Thyroid gland (tissue), 4 donors: ENCODE measurements around the gene SUGCT. TPM values are rescaled to one million over a fixed set of nuclear protein-coding genes. Genes with fewer than 3 reads are reported as not detected.

Source experiments
- DNase-seq, 2 donors: peaks; one replicate each; pipeline ENCODE4 v3.0.0-alpha.2; 2019
- H3K27ac ChIP-seq, 3 donors: fragments of 200-600 bp; sonication (generic); 1 replicate in 2 of 3; 2 replicates in 1 of 3; pipeline ENCODE4 v1.5.1; 2016 to 2019; ENCODE audit warnings: mild to moderate bottlenecking in 1 of 3, moderate library complexity in 1 of 3
- H3K27me3 ChIP-seq: fragments of 200-600 bp; sonication (generic); one replicate; pipeline ENCODE4 v1.5.1; 2019
- H3K36me3 ChIP-seq, 2 donors: fragments of 200-600 bp; sonication (generic); one replicate each; pipeline ENCODE4 v1.5.1; 2016 to 2019
- H3K4me1 ChIP-seq, 2 donors: fragments of 200-600 bp; sonication (generic); one replicate each; pipeline ENCODE4 v1.5.1; 2017 to 2019
- H3K4me3 ChIP-seq, 3 donors: fragments of 200-600 bp; sonication (generic); replicated peaks in 1 of 3; 1 replicate in 2 of 3; 2 replicates in 1 of 3; pipeline ENCODE4 v1.5.1; 2016; ENCODE audit warnings: mild to moderate bottlenecking in 1 of 3
- H3K9me3 ChIP-seq: fragments of 200-600 bp; sonication (generic); one replicate; pipeline ENCODE4 v1.5.1; 2017
- POLR2A ChIP-seq, 2 donors: fragments of 450-650 bp; IDR thresholded peaks; one replicate each; pipeline ENCODE4 v1.6.1; 2017; ENCODE audit warnings: antibody characterized with exemption in 2 of 2, mild to moderate bottlenecking in 2 of 2, moderate library complexity in 1 of 2
- WGBS, 2 donors: methylation state at CpG; one replicate each; pipeline ENCODE4 v1.1.5; 2017; 5-methylcytosine and 5-hydroxymethylcytosine counted together
- intact Hi-C: fragments of 100-400 bp; cut with DNase I; formaldehyde crosslinking; loops from one replicate; pipeline ENCODE4 v1.15.1; 2023
- total RNA-seq, 4 donors: library from RNA; depleted of rRNA; stranded (reverse); fragments of >200 nt; gene quantifications; one replicate each; pipeline ENCODE4 v1.2.3, GENCODE V29; 2016
- TF ChIP-seq, protein P1 (sequence below), 6 experiments: fragments of 200-600 bp in 3 of 6; fragments of 450-650 bp in 3 of 6; sonication (generic) in 3 of 6; IDR thresholded peaks; one replicate each; pipeline ENCODE4 v1.5.1; 2016 to 2019; ENCODE audit warnings: antibody characterized with exemption in 6 of 6, mild to moderate bottlenecking in 2 of 6, inconsistent platforms in 1 of 6, moderate library complexity in 1 of 6

The SUGCT gene
- total RNA-seq, 4 donors from 2014 or later = 1.3 to 15.2 (median 3.2) TPM

DNA sequence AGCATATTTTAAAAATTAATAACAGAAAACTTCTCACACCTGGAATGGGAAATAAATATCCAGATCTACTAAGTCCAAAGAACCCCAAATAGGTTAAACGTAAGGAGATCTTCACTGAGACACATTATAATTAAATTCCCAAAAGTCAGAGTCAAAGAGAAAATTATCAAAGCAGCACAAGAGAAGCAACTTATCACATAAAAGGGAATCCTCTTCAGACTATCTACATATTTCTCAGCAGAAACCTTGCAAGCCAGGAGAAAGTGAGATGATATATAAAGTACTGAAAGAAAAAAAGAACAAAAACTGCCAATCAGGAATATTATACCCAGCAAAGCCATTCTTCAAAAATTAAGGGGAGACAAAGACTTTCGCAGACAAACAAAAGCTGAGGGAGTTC is 756.4 kb downstream of the SUGCT start:
- H3K27ac ChIP-seq = no peak overlapping the region
- 95 to 96% methylated on average over 2 of the region's 2 CpGs for WGBS, 2 donors
- TF ChIP-seq, protein P1, sequence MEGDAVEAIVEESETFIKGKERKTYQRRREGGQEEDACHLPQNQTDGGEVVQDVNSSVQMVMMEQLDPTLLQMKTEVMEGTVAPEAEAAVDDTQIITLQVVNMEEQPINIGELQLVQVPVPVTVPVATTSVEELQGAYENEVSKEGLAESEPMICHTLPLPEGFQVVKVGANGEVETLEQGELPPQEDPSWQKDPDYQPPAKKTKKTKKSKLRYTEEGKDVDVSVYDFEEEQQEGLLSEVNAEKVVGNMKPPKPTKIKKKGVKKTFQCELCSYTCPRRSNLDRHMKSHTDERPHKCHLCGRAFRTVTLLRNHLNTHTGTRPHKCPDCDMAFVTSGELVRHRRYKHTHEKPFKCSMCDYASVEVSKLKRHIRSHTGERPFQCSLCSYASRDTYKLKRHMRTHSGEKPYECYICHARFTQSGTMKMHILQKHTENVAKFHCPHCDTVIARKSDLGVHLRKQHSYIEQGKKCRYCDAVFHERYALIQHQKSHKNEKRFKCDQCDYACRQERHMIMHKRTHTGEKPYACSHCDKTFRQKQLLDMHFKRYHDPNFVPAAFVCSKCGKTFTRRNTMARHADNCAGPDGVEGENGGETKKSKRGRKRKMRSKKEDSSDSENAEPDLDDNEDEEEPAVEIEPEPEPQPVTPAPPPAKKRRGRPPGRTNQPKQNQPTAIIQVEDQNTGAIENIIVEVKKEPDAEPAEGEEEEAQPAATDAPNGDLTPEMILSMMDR (IDR thresholded peaks at IDR 0.05) = no peak
- no peak for TF ChIP-seq POLR2A (IDR thresholded peaks at IDR 0.05)
- H3K27me3 ChIP-seq = no peaks in the 10 kb centered on the region
- no peak overlapping the region for H3K4me3 ChIP-seq
- no peak for DNase-seq
- H3K36me3 ChIP-seq = no peaks in the 10 kb centered on the region
- H3K4me1 ChIP-seq = no peaks in the 10 kb centered on the region
- no peaks in the 10 kb centered on the region for H3K9me3 ChIP-seq
- intact Hi-C loops = no loop called here

DNA sequence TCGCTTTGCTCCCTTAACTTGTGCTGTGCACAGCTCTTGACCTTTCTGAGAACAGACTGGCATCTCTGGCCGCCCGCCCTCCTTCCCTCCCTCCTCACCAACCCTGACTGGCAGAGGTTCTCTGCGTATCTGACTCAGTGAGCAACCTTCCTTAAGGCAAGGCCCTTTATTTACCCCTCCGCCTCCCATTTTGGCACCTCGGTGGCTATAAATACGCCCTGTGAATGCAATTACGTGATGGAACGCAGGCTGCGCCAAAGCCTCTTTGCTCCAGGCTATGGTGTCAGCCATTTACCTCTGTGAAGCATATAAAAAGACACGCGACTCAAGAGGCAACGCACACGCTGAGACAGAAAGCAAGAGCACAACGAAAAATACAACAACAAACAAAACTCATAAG is 764.3 kb downstream of the SUGCT start:
- no peak for DNase-seq
- Histone ChIP-seq H3K27ac (no peak overlapping the region), H3K4me1 (no peaks in the 10 kb centered on the region), H3K27me3 (no peaks in the 10 kb centered on the region), H3K9me3 (no peaks in the 10 kb centered on the region), H3K4me3 (no peak overlapping the region), H3K36me3 (no peaks in the 10 kb centered on the region)
- TF ChIP-seq, protein P1 (IDR thresholded peaks at IDR 0.05) = no peak
- no peak for TF ChIP-seq POLR2A (IDR thresholded peaks at IDR 0.05)
- intact Hi-C loops = no loop called here
- 93% methylated on average over 15 of the region's 15 CpGs for WGBS, 2 donors

DNA sequence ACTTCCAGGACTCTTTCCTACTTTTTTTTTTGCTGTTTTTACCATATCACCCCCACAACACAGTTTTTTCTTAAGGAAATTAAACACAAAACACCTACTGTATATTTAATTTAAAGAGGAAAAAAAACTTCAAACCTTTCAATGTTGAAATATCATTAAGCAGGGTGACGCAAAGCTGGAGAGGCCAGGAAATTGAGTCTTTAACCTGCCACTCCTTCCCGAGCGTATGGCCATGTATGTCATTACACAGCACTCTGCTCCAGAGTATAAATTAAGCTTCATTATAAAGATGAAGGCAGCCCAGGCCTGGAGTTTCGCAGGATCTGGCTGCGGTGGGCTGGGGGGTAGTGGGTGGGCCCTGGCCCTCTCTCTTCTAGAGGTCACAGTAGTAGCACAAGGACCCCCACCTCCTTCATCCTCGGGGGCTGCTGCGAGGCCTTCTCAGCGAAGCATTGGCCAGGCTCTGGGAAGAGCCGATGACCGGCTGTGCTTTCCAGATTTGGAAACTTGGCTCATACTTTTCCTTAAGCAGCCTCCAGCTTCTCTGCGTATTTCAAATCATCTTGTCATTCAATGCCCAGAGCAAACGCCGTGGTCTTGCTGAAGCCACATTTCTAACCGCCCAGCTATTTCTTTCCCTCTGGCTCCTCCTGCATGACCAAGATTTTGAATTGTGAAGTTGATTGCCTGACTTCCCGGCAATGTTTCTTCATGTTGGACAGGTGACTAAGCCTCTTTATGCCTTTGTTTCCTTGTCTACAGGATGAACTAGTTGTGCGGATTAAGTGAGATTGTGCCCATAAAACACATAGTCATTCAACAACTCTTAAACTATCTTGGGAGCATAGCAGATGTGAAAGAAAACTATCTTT is 765.1 kb downstream of the SUGCT start:
- H3K4me1 ChIP-seq = no peaks in the 10 kb centered on the region
- no peaks in the 10 kb centered on the region for H3K36me3 ChIP-seq
- H3K9me3 ChIP-seq = no peaks in the 10 kb centered on the region
- no peak for DNase-seq
- TF ChIP-seq POLR2A (IDR thresholded peaks at IDR 0.05) = no peak
- TF ChIP-seq, protein P1 (IDR thresholded peaks at IDR 0.05) = no peak
- H3K4me3 ChIP-seq = no peak overlapping the region
- no peaks in the 10 kb centered on the region for H3K27me3 ChIP-seq
- no peak overlapping the region for H3K27ac ChIP-seq
- 89 to 92% methylated on average over 16 of the region's 16 CpGs for WGBS, 2 donors
- intact Hi-C loops = no loop called here

DNA sequence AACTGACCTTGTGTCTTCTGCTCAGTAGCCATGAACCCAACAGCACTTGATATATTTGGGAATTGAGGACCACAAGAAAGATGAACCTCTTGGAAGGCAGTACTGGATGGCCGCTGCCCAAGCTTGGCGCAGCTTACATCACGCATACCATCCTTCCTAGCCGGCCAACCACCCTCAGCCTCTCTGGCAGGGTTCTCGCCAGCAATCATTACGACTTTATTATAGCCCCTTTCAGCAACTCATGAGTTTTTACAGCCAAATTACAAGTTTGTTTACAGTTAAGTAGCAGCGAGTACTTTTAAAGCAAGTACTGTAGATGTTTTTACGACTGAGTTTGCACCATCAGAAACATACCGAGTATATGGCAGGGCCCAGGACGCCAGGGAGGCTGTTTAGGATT is 769.1 kb downstream of the SUGCT start:
- Histone ChIP-seq H3K9me3 (no peaks in the 10 kb centered on the region), H3K27ac (no peak overlapping the region), H3K4me3 (no peak overlapping the region), H3K36me3 (no peaks in the 10 kb centered on the region), H3K4me1 (no peaks in the 10 kb centered on the region), H3K27me3 (no peaks in the 10 kb centered on the region)
- TF ChIP-seq, protein P1 (IDR thresholded peaks at IDR 0.05) = no peak
- TF ChIP-seq POLR2A (IDR thresholded peaks at IDR 0.05) = no peak
- intact Hi-C loops = no loop called here
- no peak for DNase-seq
- WGBS, 2 donors = 93 to 95% methylated on average over 10 of the region's 10 CpGs

DNA sequence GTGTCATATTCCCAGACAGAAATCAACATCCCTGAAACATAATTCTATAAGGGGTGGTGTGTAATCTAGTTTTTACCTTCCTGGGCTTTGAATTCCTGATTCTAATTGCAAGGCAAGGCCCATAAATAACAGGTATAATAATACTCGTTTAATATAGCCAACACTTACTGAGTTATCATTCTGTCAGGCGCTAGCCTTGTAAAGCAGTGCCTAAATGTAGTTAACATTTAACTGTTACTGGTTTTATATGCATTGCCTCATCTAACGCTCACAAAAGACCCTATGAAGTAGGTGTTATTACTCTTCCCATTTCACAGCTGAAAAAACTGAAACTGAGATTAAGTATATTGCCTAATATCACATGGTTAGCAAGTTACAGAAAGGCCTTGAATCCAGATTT is 772.5 kb downstream of the SUGCT start:
- Histone ChIP-seq H3K4me3 (no peak overlapping the region), H3K9me3 (no peaks in the 10 kb centered on the region), H3K4me1 (peaks cover 0 to 3% of the 10 kb centered on the region in 2 donors), H3K27me3 (no peaks in the 10 kb centered on the region), H3K36me3 (no peaks in the 10 kb centered on the region), H3K27ac (no peak overlapping the region)
- DNase-seq = no peak
- intact Hi-C loops = no loop called here
- TF ChIP-seq, protein P1 (IDR thresholded peaks at IDR 0.05) = no peak
- TF ChIP-seq POLR2A (IDR thresholded peaks at IDR 0.05) = no peak
- WGBS, 2 donors = 87 to 88% methylated on average over 3 of the region's 3 CpGs
